SK-N-SH treated with all-trans-retinoic acid at 6 μM for 48 hours (cell line): Measurements from ENCODE around the gene CISD3.

ENCODE experiments used
- ARNTL ChIP-seq: fragments of 450-650 bp; formaldehyde crosslinking; IDR thresholded peaks from 2 replicates; pipeline ENCODE4 v1.5.0; 2020; ENCODE audit warnings: low read depth, mild to moderate bottlenecking, moderate library complexity, borderline replicate concordance
- CREB5 ChIP-seq: fragments of 250-450 bp; sonication (Bioruptor Pico); IDR thresholded peaks from 2 replicates; pipeline ENCODE4 v1.5.1; 2020; ENCODE audit warnings: low read depth, mild to moderate bottlenecking, moderate library complexity
- CSDC2 ChIP-seq: fragments of 250-450 bp; sonication (Bioruptor Pico); IDR thresholded peaks from 2 replicates; pipeline ENCODE4 v1.5.0; 2020; ENCODE audit warnings: mild to moderate bottlenecking, moderate library complexity
- ISL1 ChIP-seq: fragments of 250-450 bp; sonication (Bioruptor Pico); IDR thresholded peaks from 2 replicates; pipeline ENCODE4 v2.1.2; 2022; ENCODE audit warnings: mild to moderate bottlenecking, moderate library complexity
- POU6F1 ChIP-seq: fragments of 250-450 bp; sonication (Bioruptor Pico); IDR thresholded peaks from 2 replicates; pipeline ENCODE4 v1.8.0; 2021; ENCODE audit warnings: low read depth, mild to moderate bottlenecking, moderate library complexity, borderline replicate concordance
- RARB ChIP-seq: fragments of 250-450 bp; sonication (Bioruptor Pico); IDR thresholded peaks from 2 replicates; pipeline ENCODE4 v1.8.0; 2021; ENCODE audit warnings: mild to moderate bottlenecking, moderate library complexity
- TOX ChIP-seq: fragments of 250-450 bp; sonication (Bioruptor Pico); IDR thresholded peaks from 2 replicates; pipeline ENCODE4 v1.8.0; 2021; ENCODE audit warnings: mild to moderate bottlenecking, moderate library complexity, borderline replicate concordance
- ZFP3 ChIP-seq: fragments of 250-450 bp; sonication (Bioruptor Pico); IDR thresholded peaks from 2 replicates; pipeline ENCODE4 v1.5.0; 2020; ENCODE audit warnings: mild to moderate bottlenecking, moderate library complexity
- ZNF8 ChIP-seq: fragments of 450-650 bp; formaldehyde crosslinking; IDR thresholded peaks from 2 replicates; pipeline ENCODE4 v1.5.0; 2020; ENCODE audit warnings: mild to moderate bottlenecking, moderate library complexity
- TF ChIP-seq, protein P1 (sequence below): fragments of 250-450 bp; sonication (Bioruptor Pico); IDR thresholded peaks from 2 replicates; pipeline ENCODE4 v1.5.1; 2021; ENCODE audit warnings: mild to moderate bottlenecking, moderate library complexity
- TF ChIP-seq, protein P2 (sequence below): fragments of 250-450 bp; sonication (Bioruptor Pico); IDR thresholded peaks from 2 replicates; pipeline ENCODE4 v1.8.0; 2020; ENCODE audit warnings: mild to moderate bottlenecking, moderate library complexity, borderline replicate concordance

DNA sequence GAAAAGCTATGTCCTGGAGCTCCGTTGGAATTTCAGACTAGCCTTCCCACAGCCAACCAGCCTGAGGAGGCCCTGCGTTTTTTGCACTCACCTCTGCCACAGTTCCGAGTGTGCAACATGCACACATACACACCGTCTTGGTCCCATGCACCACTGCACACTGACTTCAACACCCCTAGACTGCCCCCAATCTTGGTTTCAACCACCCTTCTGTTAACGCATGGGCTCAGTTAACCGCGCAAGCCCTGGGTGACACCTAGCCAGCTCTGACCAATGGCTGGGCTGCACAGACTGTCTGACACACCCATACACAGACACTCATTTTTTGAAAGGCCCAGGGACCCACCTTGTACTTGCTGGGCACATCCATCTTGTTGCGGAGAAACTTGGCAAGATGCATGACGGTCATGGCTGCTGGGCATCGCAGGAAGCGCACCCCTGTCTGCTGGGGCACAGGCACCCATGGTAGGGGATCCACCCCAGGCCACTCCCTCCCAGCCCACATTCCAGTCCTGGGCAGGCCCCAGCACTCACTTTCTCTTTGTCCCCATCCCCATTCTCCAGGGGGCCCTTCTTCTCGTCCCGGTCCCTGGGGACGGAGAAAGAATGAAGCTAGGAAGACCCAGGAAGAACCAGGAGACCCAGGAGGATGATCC lies 8.0 kb downstream of the CISD3 start:
- TF ChIP-seq RARB (CRISPR knock-in tag) (no peak), CSDC2 (CRISPR knock-in tag) (no peak), ISL1 (no peak), POU6F1 (CRISPR knock-in tag) (no peak), TOX (no peak), ZNF8 (CRISPR knock-in tag) (no peak), ARNTL (CRISPR knock-in tag) (no peak), ZFP3 (CRISPR knock-in tag) (no peak), CREB5 (CRISPR knock-in tag) (no peak)
- TF ChIP-seq, protein P1, sequence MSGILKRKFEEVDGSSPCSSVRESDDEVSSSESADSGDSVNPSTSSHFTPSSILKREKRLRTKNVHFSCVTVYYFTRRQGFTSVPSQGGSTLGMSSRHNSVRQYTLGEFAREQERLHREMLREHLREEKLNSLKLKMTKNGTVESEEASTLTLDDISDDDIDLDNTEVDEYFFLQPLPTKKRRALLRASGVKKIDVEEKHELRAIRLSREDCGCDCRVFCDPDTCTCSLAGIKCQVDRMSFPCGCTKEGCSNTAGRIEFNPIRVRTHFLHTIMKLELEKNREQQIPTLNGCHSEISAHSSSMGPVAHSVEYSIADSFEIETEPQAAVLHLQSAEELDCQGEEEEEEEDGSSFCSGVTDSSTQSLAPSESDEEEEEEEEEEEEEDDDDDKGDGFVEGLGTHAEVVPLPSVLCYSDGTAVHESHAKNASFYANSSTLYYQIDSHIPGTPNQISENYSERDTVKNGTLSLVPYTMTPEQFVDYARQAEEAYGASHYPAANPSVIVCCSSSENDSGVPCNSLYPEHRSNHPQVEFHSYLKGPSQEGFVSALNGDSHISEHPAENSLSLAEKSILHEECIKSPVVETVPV = no peak
- TF ChIP-seq, protein P2, sequence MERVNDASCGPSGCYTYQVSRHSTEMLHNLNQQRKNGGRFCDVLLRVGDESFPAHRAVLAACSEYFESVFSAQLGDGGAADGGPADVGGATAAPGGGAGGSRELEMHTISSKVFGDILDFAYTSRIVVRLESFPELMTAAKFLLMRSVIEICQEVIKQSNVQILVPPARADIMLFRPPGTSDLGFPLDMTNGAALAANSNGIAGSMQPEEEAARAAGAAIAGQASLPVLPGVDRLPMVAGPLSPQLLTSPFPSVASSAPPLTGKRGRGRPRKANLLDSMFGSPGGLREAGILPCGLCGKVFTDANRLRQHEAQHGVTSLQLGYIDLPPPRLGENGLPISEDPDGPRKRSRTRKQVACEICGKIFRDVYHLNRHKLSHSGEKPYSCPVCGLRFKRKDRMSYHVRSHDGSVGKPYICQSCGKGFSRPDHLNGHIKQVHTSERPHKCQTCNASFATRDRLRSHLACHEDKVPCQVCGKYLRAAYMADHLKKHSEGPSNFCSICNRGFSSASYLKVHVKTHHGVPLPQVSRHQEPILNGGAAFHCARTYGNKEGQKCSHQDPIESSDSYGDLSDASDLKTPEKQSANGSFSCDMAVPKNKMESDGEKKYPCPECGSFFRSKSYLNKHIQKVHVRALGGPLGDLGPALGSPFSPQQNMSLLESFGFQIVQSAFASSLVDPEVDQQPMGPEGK (CRISPR knock-in tag) = no peak
